Measurements from ENCODE around the gene AFAP1L2.

DNA sequence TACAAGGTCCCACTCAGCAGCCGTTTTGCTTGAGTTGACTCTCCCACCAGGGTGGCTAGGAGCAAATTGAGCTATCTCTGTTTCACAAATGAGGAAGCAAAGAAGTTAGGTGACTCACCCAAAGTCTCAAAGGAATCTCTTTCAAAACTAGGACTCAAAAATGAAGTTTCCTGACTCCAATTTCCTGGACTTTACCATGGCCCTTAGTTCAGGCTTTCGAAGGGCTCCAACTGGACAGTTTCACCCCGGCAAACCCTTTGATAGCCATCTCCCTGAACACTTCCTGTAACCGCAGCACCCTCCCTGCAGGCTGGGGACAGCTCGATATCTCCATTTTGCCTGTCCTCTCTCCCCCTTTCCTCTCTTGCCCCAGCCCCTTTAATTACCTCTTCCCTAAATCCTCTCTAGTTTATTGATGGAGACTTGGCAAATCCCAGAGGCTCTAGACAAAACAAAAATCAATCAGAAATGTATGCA lies 4.7 kb upstream of the AFAP1L2 start:
- TF ChIP-seq EZH2 (IDR thresholded peaks at IDR 0.05; ENCODE audit: borderline replicate concordance, insufficient read depth, low read depth, low read length, poor library complexity, severe bottlenecking), result no peak
- TF ChIP-seq, protein P1, sequence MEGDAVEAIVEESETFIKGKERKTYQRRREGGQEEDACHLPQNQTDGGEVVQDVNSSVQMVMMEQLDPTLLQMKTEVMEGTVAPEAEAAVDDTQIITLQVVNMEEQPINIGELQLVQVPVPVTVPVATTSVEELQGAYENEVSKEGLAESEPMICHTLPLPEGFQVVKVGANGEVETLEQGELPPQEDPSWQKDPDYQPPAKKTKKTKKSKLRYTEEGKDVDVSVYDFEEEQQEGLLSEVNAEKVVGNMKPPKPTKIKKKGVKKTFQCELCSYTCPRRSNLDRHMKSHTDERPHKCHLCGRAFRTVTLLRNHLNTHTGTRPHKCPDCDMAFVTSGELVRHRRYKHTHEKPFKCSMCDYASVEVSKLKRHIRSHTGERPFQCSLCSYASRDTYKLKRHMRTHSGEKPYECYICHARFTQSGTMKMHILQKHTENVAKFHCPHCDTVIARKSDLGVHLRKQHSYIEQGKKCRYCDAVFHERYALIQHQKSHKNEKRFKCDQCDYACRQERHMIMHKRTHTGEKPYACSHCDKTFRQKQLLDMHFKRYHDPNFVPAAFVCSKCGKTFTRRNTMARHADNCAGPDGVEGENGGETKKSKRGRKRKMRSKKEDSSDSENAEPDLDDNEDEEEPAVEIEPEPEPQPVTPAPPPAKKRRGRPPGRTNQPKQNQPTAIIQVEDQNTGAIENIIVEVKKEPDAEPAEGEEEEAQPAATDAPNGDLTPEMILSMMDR (IDR thresholded peaks at IDR 0.05), result no peak
